GM10847 (cell line): ENCODE measurements around the gene PITPNM3.

ENCODE experiments used
- POLR2A ChIP-seq: IDR thresholded peaks from 2 replicates; pipeline ENCODE4 v1.6.1; 2011; ENCODE audit not compliant: insufficient read length; ENCODE audit errors: extremely low read depth

PITPNM3 gene

DNA sequence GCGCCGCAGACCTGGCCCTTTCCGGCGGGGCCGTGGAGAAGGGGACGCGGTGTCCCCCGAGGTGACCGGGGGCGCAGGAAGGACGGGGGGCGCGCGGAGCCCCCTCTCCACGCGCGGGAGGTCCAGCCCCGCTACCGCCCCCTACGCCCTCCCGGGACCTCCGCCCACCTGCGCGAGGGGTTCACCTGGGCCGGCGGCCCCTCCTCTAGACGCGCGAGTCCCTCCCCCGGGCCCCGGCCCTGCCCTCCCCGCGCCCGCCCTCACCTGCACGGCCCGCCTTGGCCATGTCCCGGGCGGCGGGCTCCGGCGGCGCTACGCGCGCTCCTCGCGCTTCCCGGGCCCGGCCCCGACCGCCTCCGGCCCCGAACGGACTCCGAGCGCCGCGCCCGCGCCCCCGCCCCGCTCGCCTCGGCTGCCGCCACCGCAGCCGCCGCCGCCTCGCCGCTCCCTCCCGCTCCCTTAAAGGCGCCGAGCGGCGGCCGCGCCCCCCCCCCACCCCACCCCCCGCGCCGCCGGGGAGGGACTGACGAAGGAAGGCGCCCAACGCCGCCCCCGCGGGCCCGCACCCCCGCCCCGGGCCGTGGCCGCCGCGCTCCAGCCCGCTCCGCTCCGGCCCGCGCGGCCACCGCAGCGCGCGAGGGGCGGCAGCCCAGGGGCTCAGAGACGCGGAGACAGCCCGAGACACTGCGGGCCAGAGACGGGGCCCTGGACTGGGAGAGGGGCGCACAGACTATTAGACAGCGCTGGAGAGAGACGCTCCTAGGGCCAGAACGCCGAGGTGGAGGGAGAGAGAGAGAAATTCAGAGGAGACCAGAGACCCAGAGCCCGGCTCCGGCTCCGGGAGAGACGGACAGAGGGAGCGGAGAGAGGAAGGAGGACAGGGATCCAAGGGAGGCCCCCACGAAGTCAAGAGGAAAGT lies at the start of gene PITPNM3:
PITPNM3 (minus strand) TSS at position 435 of the 919 bp plus-strand sequence; CDS start at position 286, 149 bp downstream.
- TF ChIP-seq POLR2A: no peak

GRCh38 chr17:6605142-6605541 lies 48.8 kb upstream of the PITPNM3 start:
- TF ChIP-seq POLR2A: no peak

GRCh38 chr17:6603744-6604325 lies 47.5 kb upstream of the PITPNM3 start:
- no peak for TF ChIP-seq POLR2A

GRCh38 chr17:6602141-6602540 lies 45.8 kb upstream of the PITPNM3 start:
- TF ChIP-seq POLR2A: no peak

DNA sequence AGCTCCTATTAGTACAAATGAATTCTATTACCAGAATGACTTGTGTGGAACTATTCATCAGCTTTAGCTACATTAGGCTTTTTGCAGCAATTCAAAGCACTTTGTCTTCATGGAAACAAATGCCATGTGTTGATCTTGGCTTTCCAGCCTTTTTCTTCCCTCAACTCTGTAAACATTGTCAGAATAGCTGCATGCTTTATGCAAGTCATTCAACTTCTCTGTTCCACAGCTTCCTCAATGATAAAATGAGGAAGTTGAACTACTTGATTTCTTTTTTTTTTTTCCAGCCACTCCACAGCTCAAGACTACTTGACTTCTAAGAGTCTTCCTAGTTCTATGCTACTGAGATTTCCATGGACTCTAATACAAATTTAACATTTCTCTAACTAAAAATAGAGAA lies 43.0 kb upstream of the PITPNM3 start:
- TF ChIP-seq POLR2A: no peak

GRCh38 chr17:6597727-6598126 lies 41.4 kb upstream of the PITPNM3 start:
- TF ChIP-seq POLR2A: no peak

GRCh38 chr17:6596941-6597340 lies 40.6 kb upstream of the PITPNM3 start:
- TF ChIP-seq POLR2A: no peak

DNA sequence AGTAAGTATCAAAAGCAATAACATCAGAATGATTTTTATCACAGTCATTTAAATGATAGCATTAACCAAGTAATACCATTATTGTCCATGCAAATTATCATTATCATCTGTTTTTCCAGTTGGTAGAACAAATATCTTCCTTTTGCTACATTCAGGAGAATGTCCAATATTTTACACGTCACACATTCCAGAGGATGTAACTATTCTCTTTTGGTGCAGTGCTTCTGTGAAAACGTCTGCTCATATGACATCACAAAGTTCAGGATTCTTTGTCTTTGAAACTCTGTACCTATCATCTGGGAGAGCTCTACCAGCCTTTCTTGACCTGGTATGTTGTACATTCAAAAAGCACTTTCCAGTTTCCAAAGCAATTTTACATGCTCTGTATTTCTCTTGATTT lies 40.2 kb upstream of the PITPNM3 start:
- no peak for TF ChIP-seq POLR2A

- TF ChIP-seq POLR2A: no peak
These were observed 39.7 kb upstream of the PITPNM3 start for GRCh38 chr17:6596081-6596480.

DNA sequence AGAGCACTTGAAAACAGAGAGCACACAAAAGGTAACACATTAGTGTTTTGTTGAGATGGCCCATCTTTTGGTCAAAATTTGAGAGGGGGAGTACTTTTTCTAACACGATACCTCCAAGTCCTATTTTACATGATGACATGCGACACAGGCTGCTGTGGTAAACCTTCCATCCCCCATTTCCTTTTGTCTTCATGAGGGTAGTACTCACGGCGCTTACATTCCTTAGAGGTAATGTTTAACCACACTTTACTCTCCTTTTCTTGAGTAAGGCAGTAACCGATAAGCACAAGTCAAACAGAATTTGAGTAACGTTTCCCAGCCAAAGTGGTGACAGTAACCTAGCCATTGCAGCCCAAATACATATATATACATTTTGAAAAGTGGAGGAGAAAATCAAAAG lies 35.8 kb upstream of the PITPNM3 start:
- no peak for TF ChIP-seq POLR2A

GRCh38 chr17:6591599-6592158 lies 35.3 kb upstream of the PITPNM3 start:
- no peak for TF ChIP-seq POLR2A

DNA sequence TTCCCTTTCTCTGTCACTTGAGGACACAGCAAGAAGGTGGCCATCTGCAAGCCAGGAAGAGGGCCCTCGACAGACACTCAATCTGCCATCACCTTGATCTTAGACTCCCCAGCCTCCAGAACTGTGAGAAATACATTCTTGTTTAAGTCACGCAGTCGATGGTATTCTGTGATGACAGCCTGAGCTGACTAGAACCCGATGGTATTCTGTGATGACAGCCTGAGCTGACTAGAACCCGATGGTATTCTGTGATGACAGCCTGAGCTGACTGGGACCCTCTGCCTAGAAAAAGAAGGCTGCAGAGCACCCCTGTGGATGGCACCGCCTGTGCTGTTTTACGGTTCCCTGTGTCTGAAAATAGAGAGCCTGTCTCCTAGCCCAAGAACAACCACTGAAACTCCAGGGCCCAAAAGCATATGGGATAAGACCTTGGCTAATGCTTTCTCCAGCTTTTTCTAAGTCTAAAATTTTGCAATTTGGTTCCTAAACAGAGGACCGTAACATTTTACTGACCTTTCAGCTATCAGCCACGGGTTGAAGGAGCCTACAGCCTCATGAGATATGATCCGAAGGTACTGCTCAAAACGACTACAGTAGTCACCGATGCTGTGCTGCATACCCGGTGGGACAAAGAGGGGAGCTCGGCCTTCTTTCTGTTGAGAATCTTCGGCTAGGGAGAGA lies 33.1 kb upstream of the PITPNM3 start:
- no peak for TF ChIP-seq POLR2A

DNA sequence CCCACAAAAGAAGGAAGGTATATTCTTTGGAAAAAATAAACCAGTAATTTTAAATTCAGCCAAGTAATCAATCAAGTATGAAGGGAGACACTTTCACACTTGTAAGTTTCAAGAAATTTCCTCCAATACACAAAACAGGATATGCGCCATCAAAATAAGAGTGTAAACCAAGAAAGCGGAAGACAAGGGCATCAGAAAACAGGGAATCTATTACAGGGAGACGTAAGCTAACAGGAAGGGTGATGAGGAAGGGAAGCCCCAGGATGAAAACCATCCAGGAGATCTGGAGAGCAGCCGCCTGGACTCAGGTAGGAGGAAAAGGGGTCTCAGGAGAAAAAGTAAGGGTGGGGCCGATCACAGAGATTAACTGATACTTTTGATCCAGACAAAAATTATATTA lies 31.8 kb upstream of the PITPNM3 start:
- no peak for TF ChIP-seq POLR2A

DNA sequence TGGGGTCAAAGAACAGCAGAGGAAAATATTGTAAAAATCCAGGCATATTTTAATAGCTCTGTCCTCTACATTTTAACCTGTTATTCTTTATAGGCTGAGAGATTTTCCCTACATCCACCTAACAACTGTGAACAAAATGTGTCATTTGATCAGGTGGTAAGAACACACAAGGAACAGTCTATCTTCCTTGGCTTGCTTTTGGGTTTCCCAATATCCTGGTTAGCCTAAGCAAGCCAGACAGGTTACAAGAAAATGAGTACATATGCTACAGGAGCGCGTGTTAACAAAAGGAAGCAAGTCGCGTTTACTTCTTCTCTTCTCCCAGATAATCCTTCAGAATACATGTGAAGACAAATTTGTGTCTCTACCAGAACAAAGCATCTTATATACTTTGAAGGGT lies 31.0 kb upstream of the PITPNM3 start:
- TF ChIP-seq POLR2A: no peak

- no peak for TF ChIP-seq POLR2A
These were observed 27.1 kb upstream of the PITPNM3 start for GRCh38 chr17:6583411-6583810.

DNA sequence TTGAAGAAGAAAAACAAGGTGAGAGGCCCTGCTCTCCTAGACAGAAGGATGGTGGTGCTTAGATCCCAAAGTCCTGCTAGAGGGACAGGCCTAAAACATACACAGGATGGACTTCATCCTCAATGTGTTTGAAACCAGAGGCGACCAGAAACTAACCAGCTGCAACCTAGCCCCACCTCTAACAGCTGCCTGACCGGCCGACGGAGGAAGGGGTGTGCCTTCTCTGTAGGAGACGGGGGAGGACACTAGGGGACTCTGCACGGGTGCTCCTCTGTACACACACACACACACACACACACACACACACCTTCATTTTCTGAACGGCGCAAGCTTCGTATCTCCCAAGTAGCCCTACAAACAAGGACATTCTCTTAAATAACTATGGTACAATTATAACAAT lies 24.3 kb upstream of the PITPNM3 start:
- no peak for TF ChIP-seq POLR2A

DNA sequence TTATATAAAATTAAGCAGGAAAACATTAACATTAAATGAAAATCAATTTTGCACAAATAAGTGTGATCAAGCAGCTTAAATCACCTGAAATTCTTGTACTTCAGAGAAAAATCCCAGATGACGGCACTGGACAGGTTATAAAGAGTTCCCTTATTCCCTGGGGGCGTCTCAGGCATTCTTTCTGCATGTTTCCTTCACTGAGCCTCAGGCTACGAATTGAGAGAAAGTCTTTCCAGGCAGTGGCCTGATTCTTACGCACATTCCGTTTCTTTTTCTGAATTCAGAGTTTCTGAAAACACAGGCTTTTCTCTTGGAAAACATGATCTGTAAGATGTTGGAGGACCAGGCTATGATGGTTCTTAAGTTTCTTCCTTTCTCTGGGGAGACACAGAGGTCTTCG lies 22.1 kb upstream of the PITPNM3 start:
- no peak for TF ChIP-seq POLR2A
